Kidney (tissue), 14 donors: ENCODE measurements around the gene LRRC4C. TPM values are rescaled to one million over a fixed set of nuclear protein-coding genes. Genes with fewer than 3 reads are reported as not detected.
A peak's percentile ranks its signal among the peaks of the same experiment; 100 is the strongest.

Experiments used
- DNase-seq, 5 donors: peaks; one replicate each; pipeline ENCODE4 v3.0.0-alpha.2; 2013 to 2020
- FAIRE-seq: peaks from 2 replicates; lab custom pipeline; 2012; peaks lifted over from hg19 to GRCh38; lab: Jason Lieb, UNC
- H3K27ac ChIP-seq, 2 donors: one replicate each; pipeline ENCODE4 v1.7.0; 2013; ENCODE audit warnings: low read depth in 2 of 2, low read length in 2 of 2, inconsistent platforms in 1 of 2
- H3K27me3 ChIP-seq: one replicate; pipeline ENCODE4 v1.7.1; 2013; ENCODE audit warnings: low read length, inconsistent platforms; ENCODE audit not compliant: control insufficient read depth, insufficient read depth
- H3K36me3 ChIP-seq, 3 donors: one replicate each; pipeline versions ENCODE4 v1.7.0 to v1.7.1; 2013; ENCODE audit warnings: low read length in 3 of 3, control low read depth in 1 of 3, inconsistent platforms in 1 of 3; ENCODE audit not compliant: insufficient read depth in 3 of 3, control insufficient read depth in 2 of 3
- H3K4me1 ChIP-seq, 3 donors: one replicate each; pipeline versions ENCODE4 v1.7.0 to v1.7.1; 2013; ENCODE audit warnings: low read length in 3 of 3, inconsistent platforms in 1 of 3, low read depth in 1 of 3; ENCODE audit not compliant: control insufficient read depth in 2 of 3, insufficient read depth in 2 of 3
- H3K4me3 ChIP-seq, 3 donors: one replicate each; pipeline versions ENCODE4 v1.7.0 to v1.8.1; 2013; ENCODE audit warnings: low read length in 3 of 3, control low read depth in 1 of 3, inconsistent platforms in 1 of 3
- H3K9ac ChIP-seq, 3 donors: one replicate each; pipeline versions ENCODE4 v1.7.0 to v1.7.1; 2013; ENCODE audit warnings: low read length in 3 of 3, control low read depth in 1 of 3, inconsistent platforms in 1 of 3
- H3K9me3 ChIP-seq, 3 donors: one replicate each; pipeline versions ENCODE4 v1.7.0 to v1.7.1; 2013; ENCODE audit warnings: low read length in 3 of 3, control low read depth in 1 of 3, inconsistent platforms in 1 of 3; ENCODE audit not compliant: control insufficient read depth in 2 of 3, insufficient read depth in 1 of 3
- CTCF ChIP-seq: IDR thresholded peaks from 3 replicates; pipeline ENCODE4 v1.5.1; 2012; ENCODE audit warnings: mild to moderate bottlenecking, moderate library complexity, borderline replicate concordance; ENCODE audit not compliant: insufficient read depth; ENCODE audit errors: extremely low read depth
- intact Hi-C: fragments of 100-400 bp; cut with DNase I; formaldehyde crosslinking; loops from one replicate; pipeline ENCODE4 v1.11.1; 2022
- polyA plus RNA-seq: library from polyadenylated mRNA; stranded (reverse); fragments of 350-450 nt; fragmentation: Illumina TruSeq; extraction: RNeasy Lipid Tissue Mini Kit (QIAGEN cat#74804); gene quantifications from one replicate; pipeline ENCODE4 v1.2.3, GENCODE V29; 2014; ENCODE audit warnings: low read depth, low replicate concordance; ENCODE audit not compliant: insufficient read depth
- total RNA-seq: library from RNA; stranded (reverse); fragmentation: NEBNext Ultra II Directional; extraction: Animal tissue kit (Norgen Biotek cat#: 25700); gene quantifications from one replicate; pipeline ENCODE4 v1.2.1, GENCODE V29; 2021
- donor health status: control.
- donor health status: control.
- donor health status: control.
- donor health status: control.
- donor health status: control.
- donor health status: DM: yes; HTN: yes; CAD: no.
- donor health status: Normal renal cell carcinoma (clear cell type).

The LRRC4C gene
- total and polyA plus RNA-seq, 2 donors from 2014 or later, result 0.26 to 1.6 TPM

- no peak for TF ChIP-seq CTCF
- no peak overlapping the region for H3K9ac ChIP-seq
- no peaks in the 10 kb centered on the region for H3K9me3 ChIP-seq
- no peak overlapping the region for H3K27ac ChIP-seq
- H3K4me3 ChIP-seq, result no peak overlapping the region
- no peaks in the 10 kb centered on the region for H3K27me3 ChIP-seq
- DNase-seq (peak in 2 of 5 donors; percentile 35 to 53), FAIRE-seq (no peak)
- H3K36me3 ChIP-seq, result no peaks in the 10 kb centered on the region
- peaks cover 0 to 3% (median 0%) of the 10 kb centered on the region in 3 donors for H3K4me1 ChIP-seq
- intact Hi-C loops, result no loop called here
Observed at GRCh38 chr11:40294349-40294735, 1165.1 kb downstream of the LRRC4C start.

GRCh38 chr11:40293655-40294348 lies 1165.7 kb downstream of the LRRC4C start:
- FAIRE-seq, result peak; percentile 85
- no peaks in the 10 kb centered on the region for H3K9me3 ChIP-seq
- peak; percentile 76 to 96 (median 90) for DNase-seq
- peak overlapping the region; percentile 73 to 96 (median 91) for H3K4me3 ChIP-seq
- peak; percentile 94 for TF ChIP-seq CTCF
- no peaks in the 10 kb centered on the region for H3K27me3 ChIP-seq
- intact Hi-C loops, result no loop called here
- no peaks in the 10 kb centered on the region for H3K36me3 ChIP-seq
- peaks cover 0 to 3% (median 0%) of the 10 kb centered on the region in 3 donors for H3K4me1 ChIP-seq
- H3K9ac ChIP-seq, result peak overlapping the region; percentile 43 to 95 (median 44)
- H3K27ac ChIP-seq, result no peak overlapping the region

GRCh38 chr11:40292721-40293508 lies 1166.5 kb downstream of the LRRC4C start:
- Histone ChIP-seq H3K9ac (peak overlapping the region in 1 of 3 donors; percentile 95), H3K4me3 (peak overlapping the region; percentile 73 to 96 (median 91))
- FAIRE-seq, result no peak

More at GRCh38 chr11:40292721-40293508, 1166.5 kb downstream of the LRRC4C start:
- peaks cover 0 to 3% (median 0%) of the 10 kb centered on the region in 3 donors for H3K4me1 ChIP-seq
- intact Hi-C loops, result no loop called here
- DNase-seq, result peak; percentile 25 to 76 (median 54)
- no peak overlapping the region for H3K27ac ChIP-seq
- no peak for TF ChIP-seq CTCF
- no peaks in the 10 kb centered on the region for H3K27me3 ChIP-seq
- no peaks in the 10 kb centered on the region for H3K9me3 ChIP-seq
- no peaks in the 10 kb centered on the region for H3K36me3 ChIP-seq
